ENCODE results near the gene CLDN14.

CLDN14 gene

GRCh38 chr21:36471254-36471723, 8.6 kb downstream of the CLDN14 start:
- DNase-seq (ENCODE audit: low read depth in 3 of 3), result no peak

DNA sequence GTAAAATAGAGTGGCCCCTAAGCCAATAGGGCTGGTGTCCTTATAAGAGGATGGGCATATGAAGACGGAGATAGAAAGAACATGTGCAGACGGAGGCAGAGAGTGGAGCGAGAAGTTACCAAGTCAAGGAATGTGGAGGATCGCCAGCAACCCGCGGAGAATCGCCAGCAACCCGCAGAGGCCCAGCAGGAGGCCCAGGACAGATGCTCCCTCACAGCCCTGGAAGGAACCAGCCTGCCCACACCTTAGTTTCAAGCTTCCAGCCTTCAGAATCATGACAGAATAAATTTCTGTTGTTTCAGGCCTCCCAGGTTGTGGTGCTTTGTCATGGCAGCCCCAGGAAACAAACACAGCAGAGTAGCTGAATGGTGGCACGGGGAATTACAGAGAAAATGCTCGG, 9.6 kb downstream of the CLDN14 start:
- DNase-seq (ENCODE audit: low read depth in 3 of 3), result no peak

GRCh38 chr21:36466061-36466511, 13.8 kb downstream of the CLDN14 start:
- DNase-seq (ENCODE audit: low read depth in 3 of 3), result no peak

DNA sequence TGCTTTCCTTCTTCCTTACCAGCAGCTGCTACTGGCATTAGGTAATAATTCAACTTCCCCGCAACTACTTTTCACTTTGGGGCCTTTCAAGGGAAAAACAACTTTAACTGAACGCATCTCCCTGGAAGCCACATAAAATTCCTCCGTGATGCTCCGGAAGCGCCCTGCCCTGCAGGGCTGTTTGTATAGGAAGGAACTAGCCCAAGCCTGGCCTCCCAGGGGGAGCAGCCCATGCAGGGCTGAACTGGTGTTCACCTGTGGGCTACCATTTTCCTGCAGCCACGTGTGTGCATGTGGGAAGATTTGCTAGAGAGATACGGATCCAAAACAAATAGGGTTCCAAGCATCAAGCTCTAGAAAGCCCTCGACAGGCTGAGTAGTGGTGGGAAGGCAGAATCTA, 14.4 kb downstream of the CLDN14 start:
- no peak for DNase-seq (ENCODE audit: low read depth in 3 of 3)

DNA sequence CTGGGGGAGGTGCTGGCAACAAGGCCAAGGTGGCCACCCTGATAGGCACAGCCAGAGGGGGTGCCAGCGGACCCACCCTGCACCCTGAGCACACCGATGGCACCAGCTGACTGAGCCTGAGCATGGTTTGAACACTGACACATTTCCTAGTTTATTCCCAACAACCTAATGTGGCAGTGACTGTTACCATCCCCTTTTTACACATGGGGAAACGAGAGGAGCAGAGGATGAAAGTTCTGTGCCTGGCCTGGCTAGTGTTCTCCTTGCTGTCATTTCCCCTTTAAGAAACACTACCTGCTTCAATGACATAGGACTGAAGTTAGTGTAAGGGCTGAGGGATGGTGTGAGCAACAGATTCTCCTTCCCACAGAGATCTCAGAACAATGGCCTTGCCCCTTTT, 15.3 kb downstream of the CLDN14 start:
- no peak for DNase-seq (ENCODE audit: low read depth in 3 of 3)

DNA sequence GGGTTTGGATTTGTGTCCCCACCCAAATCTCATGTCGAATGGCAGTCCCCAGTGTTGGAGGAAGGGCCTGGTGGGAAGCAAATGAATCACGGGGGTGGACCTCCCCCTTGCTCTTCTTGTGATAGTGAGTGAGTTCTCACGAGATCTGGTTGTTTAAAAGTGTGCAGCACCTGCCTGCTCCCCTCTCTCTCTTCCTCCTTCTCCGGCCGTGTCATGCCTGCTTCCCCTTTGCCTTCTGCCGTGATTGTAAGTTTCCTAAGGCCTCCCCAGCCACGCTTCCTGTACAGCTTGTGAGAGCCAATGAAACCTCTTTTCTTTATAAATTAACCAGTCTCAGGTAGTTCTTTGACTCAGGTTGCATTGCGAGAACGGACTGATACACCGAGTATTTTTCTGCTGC, 15.9 kb downstream of the CLDN14 start:
- no peak for DNase-seq (ENCODE audit: low read depth in 3 of 3)

GRCh38 chr21:36463204-36463603, 16.7 kb downstream of the CLDN14 start:
- no peak for DNase-seq (ENCODE audit: low read depth in 3 of 3)

DNA sequence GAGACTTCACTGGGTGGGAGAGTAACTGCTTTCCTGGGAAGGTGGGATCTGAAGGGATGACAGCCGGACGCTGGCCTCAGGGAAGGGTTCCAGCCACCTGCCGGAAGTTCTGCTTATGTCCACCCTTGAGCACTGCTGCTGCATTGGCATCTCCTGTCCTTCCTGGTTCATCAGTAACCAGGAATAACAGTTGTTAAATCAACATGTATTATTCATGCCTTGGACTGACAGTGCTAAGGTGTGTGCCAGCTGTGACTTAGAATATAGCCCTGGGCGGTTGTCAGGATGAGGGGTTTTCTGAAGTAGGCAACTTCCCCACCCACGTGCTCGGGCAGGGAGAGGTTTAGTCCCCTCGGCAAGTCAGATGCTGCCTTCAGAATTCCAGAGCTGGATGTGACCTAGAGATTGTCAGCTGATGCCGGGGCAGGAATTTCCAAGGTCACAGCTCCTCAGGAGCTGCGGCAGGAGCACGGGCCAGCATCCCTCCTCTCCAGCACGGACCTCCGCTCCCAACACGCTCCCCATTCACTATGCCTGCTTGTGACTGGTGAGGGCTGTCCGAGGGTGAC, 17.9 kb downstream of the CLDN14 start:
- DNase-seq (ENCODE audit: low read depth in 3 of 3), result no peak

DNA sequence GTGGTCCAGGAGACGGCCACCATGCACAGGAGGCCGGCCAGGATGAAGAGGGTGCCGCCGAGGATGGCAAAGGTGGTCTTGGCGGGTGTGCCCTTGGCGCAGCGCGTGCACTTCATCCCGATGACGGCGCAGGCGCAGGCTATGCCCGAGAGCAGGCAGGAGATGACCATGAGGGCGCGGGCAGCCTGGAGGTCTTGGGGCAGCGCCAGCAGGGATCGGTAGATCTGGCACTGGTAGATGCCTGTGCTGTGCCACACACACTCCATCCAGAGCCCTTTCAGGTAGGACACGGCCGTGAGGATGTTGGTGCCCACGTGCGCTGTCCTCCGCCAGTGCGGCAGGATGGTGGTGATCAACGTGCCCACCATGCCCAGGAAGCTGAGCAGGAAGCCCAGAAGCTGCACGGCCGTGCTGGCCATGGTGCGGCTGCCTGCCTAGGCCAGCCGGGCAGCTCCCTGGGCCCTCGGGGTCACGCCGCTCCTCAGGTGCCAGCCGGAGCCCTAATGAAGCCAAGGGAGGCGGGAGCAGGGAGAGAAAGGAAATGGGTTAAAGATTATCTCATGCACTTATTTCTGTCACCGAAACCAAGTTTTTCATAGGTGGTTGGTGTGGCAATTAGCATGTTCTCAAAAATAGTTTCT, 18.5 kb downstream of the CLDN14 start:
- no peak for DNase-seq (ENCODE audit: low read depth in 3 of 3)

DNA sequence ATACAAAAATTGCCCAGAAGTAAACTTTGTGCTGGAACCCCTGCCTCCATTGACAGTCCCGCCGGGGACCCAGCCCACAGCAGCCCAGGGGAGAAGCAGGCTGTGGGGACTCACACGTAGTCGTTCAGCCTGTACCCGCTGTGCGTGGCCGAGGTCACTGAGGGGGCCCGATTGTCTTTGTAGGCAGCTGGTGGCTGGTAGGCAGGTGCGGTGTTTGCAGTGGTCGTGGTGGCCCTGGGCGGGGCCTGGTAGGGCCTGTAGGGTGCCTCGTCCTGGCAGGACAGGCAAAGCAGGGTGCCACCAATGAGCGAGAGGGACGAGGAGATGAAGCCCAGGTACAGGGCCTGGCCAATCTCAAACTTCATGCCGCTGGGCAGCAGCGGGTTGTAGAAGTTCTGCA, 19.1 kb downstream of the CLDN14 start:
- no peak for DNase-seq (ENCODE audit: low read depth in 3 of 3)

DNA sequence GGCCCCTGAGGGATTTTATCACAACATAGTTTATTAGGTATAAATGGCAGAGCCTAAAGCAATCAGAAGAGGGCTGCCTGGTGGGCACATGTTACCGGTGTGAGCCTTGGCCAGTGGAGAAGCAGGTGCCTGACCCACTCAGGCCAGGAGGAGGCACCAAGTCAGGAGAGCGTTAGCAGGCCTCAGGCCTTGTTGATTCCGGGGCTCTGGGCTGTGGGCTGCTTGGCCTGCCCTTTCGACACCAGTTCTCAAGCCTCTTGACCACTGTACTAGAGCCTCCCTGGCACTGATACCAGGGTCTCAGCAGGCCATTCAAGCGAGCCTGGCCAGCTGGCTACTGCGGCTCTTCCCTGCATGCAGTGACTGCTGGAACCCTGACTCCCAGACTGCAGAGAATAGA, 20.8 kb downstream of the CLDN14 start:
- DNase-seq (ENCODE audit: low read depth in 3 of 3), result no peak

- no peak for DNase-seq (ENCODE audit: low read depth in 3 of 3)
Measured at GRCh38 chr21:36456729-36457414, 23.1 kb downstream of the CLDN14 start.

GRCh38 chr21:36454706-36455105, 25.2 kb downstream of the CLDN14 start:
- no peak for DNase-seq (ENCODE audit: low read depth in 3 of 3)

- no peak for DNase-seq (ENCODE audit: low read depth in 3 of 3)
Measured at GRCh38 chr21:36454093-36454531, 25.8 kb downstream of the CLDN14 start.

DNA sequence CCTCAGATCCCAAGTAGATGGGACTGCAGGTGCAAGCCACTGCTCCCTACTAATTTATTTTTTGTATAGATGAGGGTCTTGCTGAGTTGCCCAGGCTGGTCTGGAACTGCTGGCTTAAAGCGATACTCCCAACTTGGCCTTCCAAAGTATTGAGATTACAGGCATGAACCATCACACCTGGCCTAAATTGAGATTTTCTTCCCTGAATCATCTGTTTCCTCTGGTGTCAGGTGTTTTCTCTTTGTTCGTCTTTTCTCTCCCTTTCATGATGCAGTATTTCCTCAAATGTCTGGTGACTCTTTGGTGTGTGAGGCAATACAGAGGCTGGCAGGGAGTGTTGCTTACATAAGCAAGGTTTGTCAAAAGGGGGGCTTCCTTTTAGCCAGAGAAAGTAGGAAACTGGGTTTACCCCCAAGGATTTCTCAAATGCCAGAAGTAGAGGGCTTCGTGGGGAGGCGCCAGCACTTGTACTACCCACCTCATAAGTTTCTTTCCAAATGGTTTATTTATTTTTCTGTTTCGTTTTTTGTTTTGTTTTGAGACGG, 27.6 kb downstream of the CLDN14 start:
- no peak for DNase-seq (ENCODE audit: low read depth in 3 of 3)

DNA sequence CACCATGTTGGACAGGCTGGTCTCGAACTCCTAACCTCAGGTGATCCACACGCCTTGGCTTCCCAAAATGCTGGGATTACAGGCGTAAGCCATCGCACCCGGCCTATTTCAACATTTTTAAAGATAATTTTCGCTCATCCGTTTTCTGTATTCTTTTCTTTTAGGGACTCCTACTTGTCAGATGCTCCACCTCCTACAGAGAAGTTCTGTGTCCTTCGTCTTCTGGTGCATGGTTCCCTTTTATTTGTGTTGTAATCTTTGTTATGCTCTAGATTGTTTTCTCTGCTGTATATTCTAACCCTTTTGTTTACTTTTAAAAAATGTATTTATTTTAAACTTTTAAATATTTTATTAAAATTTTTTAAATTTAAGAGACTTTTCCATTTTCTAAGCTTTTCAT, 28.4 kb downstream of the CLDN14 start:
- DNase-seq (ENCODE audit: low read depth in 3 of 3), result no peak

GRCh38 chr21:36450511-36450910, 29.4 kb downstream of the CLDN14 start:
- no peak for DNase-seq (ENCODE audit: low read depth in 3 of 3)

DNA sequence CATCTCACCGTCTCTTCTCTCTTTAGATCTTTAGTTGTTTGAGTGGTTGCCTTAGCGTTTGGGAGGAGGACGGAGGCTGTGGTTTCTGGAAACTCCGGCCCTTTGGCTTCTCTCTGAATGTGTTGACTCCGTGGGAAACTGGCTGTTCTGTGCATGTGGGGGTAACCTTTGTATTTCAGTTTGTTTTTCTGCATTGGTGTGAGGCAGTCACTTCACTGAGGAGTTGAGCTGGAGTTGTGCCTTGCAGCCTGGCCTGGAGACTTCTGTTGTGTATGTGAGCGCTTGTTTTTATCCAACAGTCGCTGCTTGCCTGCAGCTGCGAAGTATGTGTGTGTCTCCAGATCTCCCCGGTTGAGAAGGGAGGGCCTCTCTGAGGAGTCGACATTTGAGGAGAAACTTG, 33.6 kb downstream of the CLDN14 start:
- no peak for DNase-seq (ENCODE audit: low read depth in 3 of 3)

DNA sequence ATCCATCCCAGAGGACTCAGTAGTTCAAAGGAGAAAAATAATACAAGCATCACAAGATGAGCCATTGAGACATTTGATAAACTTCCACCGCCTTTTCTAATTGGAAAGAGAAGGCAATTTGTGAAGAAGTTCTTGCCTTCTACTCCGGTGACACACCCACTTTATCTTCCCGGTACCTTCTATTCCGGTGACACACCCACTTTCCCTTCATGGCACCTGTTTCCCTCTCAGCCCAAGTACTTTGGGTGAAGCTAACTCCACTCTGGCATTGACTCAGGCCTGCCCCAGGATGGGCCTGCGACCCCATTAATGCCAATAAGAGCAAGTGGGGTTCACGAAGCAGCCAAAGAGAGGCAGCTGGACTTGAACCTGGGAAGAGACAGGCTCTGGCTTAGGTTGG, 38.2 kb downstream of the CLDN14 start:
- no peak for DNase-seq (ENCODE audit: low read depth in 3 of 3)

GRCh38 chr21:36437745-36438128, 42.2 kb downstream of the CLDN14 start:
- no peak for DNase-seq (ENCODE audit: low read depth in 3 of 3)

GRCh38 chr21:36436829-36437744, 42.8 kb downstream of the CLDN14 start:
- DNase-seq (ENCODE audit: low read depth in 3 of 3), result no peak

DNA sequence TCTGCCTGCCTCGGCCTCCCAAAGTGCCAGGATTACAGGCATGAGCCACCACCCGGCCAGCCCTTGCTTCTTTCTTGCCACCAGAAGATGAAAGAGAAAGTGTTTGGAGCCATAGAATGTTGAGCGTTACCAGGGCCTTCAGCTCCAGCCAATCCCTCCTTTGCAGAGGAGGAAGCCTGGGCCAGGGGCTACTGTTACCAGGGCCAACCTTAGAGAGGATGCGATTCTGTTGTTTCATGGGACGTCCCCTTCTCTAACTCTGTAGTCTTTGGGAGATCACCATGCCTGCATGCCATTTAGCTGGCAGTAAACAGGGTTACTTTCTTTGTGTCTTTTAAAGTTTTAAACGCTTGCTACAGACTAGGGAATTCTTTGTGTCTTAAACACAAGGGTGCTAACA, 45.8 kb downstream of the CLDN14 start:
- no peak for DNase-seq (ENCODE audit: low read depth in 3 of 3)
